NT2/D1 (cell line): ENCODE results near the gene AARS2.

Experiments used
- SUZ12 ChIP-seq: IDR thresholded peaks from 2 replicates; pipeline ENCODE4 v1.6.1; 2011; ENCODE audit not compliant: insufficient read length, insufficient read depth; ENCODE audit errors: extremely low read depth
- YY1 ChIP-seq: IDR thresholded peaks from 2 replicates; pipeline ENCODE4 v1.6.1; 2011; ENCODE audit not compliant: insufficient read length, insufficient read depth
- ZNF274 ChIP-seq: IDR thresholded peaks from 2 replicates; pipeline ENCODE4 v1.6.1; 2011; ENCODE audit warnings: mild to moderate bottlenecking, low read depth, low read length

- TF ChIP-seq ZNF274, result no peak
- no peak for TF ChIP-seq SUZ12
- no peak for TF ChIP-seq YY1
Measured at GRCh38 chr6:44277763-44278162, 35.4 kb downstream of the AARS2 start.
